Left colon (tissue), 2 donors: Measurements from ENCODE around the gene MARCHF11. TPM values are rescaled to one million over a fixed set of nuclear protein-coding genes. Genes with fewer than 3 reads are reported as not detected.

ENCODE experiments used
- ATAC-seq: fragments of 200-7000 bp; cut with Tn5 transposase; one replicate; pipeline ENCODE4 v1.9.1; 2020; ENCODE audit warnings: mild to moderate bottlenecking, moderate library complexity
- DNase-seq, 2 donors: peaks; one replicate each; pipeline ENCODE4 v3.0.0-alpha.2; 2020
- intact Hi-C, 2 donors: fragments of 100-400 bp; cut with DNase I in 1 of 2; cut with micrococcal nuclease in 1 of 2; formaldehyde crosslinking; loops; one replicate each; pipeline versions ENCODE4 v1.11.2 to v1.14.0; 2022; cut with DNase I, micrococcal nuclease
- total RNA-seq, 2 donors: library from RNA; stranded (reverse); fragmentation: NEBNext Ultra II Directional; extraction: Animal tissue kit (Norgen Biotek cat#: 25700); gene quantifications; one replicate each; pipeline ENCODE4 v1.2.1, GENCODE V29; 2021
- donor health status: DM: no; HTN: no; CAD: no.
- donor health status: DM: yes; HTN: yes; CAD: no.

Gene MARCHF11
- total RNA-seq, 2 donors from 2014 or later, result not detected

DNA sequence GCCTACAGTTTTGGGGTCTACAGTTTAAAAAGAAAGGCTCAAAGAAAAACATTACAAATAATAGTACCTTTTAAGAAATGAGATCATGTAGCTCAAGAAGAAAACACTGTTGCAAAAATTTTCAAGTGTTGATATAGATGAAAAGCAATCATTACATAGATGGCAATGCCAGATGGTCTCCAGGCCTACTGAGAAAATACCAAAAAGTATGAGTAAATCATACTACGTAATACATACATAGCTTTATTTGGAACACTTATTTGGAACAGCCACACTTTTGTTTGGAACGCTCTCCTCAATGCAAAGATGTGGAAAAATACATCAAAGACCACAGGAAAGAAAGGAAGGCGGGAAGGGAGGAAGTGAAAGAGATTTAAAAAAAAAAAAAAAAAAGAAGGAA is 44.1 kb downstream of the MARCHF11 start:
- ATAC-seq, result no peak
- DNase-seq, result no peak
- intact Hi-C loops, result no loop called here

DNA sequence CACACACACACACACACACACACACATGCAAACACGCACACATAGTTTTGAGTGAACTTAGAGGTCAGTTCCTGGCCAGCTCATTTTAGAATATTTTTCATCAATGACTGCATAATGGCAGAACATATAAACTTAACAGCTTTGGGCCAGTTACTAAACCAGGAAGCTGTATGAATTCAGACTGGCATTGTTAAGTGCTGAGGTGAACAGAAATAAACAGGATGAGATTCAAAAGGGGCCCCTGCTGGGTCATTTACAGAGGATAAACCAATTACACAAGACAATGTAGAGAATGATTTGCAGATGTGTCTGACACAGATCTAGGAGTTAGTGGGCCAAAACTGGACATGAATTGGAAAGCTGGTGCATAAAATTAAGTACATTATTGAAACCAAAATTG is 44.6 kb downstream of the MARCHF11 start:
- intact Hi-C loops, result no loop called here
- no peak for ATAC-seq
- no peak for DNase-seq

DNA sequence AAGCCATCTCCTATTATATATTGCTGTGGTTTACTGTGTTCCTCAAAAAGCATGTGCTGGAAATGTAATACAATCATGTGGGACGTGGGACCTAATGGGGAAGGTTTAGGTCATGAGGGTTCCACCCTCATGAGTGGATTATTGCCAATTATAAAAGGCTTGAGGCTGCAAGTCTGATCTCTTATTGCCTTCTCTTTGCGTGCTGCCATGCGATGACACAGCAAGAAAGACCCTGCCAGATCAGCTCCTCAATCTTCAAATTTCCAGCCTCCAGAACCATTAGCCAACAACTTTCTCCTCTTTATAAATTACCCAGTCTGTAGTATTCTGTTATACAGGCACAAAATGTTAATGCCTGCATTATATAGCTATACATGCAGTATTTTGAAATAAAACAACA is 45.4 kb downstream of the MARCHF11 start:
- DNase-seq (no peak), ATAC-seq (no peak)
- intact Hi-C loops, result no loop called here

DNA sequence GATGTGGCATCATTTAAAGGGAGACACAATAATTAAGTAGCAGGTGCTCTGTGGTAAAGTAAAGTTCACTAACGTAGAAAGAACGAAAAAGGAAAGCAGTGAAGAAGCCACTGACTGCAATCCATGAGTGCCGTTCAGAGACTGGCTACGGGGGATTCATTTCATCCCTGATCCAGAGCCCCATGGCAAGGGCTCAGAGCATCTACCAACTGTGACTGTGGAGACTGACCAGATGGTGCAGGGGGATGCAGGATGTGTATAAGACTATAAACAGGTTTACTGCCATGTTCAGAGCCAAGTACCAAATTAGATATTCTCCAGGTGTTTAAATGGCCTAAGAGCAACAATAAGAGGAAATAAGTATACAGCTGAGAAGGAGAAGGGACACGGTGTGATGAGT is 47.7 kb downstream of the MARCHF11 start:
- ATAC-seq (no peak), DNase-seq (no peak)
- intact Hi-C loops, result no loop called here

DNA sequence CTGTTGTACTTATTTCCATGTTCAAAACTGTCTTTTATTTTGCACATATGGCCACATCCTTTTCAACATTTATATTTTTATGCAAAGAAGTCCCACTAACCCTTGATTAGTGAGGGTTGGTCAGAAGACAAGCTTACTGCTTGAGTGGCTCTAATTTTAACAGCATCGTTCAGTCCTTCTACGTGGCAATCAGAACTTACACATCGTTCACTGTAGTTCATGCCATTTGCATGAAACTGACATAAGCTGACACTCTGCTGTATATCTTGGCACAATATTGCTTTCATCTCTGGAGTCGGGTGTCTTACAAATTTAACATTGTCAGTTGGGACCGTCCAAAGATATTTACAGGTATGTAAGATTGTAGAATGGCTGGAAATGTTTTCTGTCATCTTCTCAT is 50.6 kb downstream of the MARCHF11 start:
- ATAC-seq, result no peak
- intact Hi-C loops, result no loop called here
- no peak for DNase-seq

DNA sequence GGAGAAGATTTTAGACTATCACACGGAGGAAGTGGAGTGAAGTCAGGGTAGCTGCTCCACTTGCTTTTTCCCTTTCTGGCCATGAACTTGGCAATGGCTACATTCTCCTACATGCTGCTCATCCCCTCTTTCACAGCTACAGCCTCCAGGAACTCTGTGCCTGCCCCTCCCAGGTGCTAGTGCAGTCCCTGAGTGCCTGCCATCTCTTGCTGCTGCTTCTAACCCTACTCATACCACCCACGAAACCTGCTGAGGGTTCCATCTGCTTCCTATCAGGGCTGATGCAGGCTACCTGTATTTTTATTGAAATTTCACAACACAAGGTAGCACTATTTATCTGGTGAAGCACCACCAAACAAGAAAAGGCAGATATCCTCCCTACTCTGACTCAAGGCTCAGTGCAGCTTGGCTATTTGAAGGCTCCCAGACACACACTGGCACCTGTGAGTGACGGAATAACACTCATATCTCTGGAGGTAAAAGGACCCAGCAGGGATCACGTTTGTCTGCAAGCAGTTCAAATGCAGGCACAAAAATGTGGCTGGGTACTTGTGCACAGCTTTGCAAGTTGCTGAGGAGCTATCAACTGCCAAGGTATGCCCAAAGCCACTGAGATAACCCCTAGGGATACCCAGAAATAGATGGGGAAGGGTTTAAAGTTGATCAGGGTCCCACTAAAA is 51.6 kb downstream of the MARCHF11 start:
- no peak for ATAC-seq
- intact Hi-C loops, result no loop called here
- DNase-seq, result no peak

DNA sequence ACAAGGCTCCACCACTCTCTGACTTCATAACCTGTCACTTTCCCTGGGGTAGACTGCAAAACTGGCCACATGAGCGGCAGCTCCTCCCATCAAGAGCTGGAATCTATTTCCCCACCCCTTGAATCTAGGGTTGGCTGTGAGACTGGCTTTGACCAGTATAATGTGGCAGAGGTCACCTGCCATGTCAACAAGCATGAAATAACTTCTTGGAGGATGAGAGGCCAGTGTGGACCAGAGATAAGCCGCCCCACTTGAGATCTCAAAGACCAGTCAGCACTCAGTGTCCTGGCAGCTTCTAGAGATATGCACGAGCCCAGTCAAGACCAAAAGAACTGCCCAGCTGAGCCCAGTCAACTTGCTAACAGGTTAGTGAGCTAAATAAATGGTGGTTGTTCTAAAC is 59.0 kb downstream of the MARCHF11 start:
- no peak for DNase-seq
- ATAC-seq, result no peak
- intact Hi-C loops, result no loop called here

DNA sequence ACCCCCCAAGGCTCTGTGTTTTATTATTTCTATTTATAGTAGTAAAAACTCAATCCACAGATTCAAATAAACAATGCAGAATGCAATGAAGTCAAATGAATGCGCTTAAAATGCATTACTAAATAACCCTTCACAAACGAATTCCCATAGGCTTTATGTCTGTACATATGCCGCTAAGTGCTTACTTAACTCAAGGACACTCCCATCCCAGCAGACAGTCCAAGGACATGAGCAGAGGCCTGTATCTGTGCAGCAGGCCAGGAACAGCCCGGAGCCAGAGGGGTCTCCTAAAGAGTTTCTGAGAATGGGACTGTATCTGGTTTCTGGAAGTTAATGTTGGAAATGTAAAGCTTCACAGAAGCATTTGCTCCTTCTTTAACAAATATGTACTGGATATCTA is 59.8 kb downstream of the MARCHF11 start:
- ATAC-seq (no peak), DNase-seq (no peak)
- intact Hi-C loops, result no loop called here

DNA sequence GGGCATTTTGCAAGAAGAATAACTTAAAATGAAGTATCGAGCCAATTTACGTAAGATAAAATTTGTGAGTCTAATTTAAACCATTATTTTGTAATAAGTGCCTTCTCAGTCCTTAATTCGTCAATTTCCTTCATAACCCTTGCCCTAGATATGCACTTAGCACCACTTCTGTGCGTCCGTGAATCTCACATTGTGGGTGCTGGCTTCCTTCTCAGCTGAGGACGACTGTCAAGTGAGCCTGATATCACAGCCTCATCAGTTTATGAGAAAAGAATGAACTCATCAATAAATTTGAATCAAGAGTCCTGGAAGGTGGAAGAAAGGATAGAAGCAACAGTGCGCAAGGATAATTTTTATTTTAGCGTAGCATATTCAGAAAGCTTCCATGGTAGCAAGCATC is 64.5 kb downstream of the MARCHF11 start:
- no peak for DNase-seq
- intact Hi-C loops, result no loop called here
- no peak for ATAC-seq

DNA sequence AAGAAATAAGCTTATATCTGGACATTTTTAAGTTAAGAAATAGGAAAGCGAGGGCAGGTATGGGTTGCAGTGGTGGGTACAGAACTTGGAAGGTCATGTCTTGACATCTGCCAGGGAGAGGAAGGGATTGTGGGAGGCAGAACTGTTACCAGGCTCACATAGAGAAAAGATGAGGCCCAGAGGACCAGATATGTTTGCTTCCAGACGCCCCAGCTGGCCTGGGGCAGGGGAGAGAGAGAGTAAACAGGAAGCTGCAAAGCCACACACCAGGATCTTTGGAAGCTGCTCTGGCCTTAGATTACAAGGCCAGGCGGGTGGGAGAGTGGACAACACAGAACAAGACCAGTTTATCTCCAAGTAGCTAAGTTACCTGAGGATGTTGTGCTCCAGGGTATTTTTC is 71.2 kb downstream of the MARCHF11 start:
- ATAC-seq (no peak), DNase-seq (no peak)
- intact Hi-C loops, result no loop called here

DNA sequence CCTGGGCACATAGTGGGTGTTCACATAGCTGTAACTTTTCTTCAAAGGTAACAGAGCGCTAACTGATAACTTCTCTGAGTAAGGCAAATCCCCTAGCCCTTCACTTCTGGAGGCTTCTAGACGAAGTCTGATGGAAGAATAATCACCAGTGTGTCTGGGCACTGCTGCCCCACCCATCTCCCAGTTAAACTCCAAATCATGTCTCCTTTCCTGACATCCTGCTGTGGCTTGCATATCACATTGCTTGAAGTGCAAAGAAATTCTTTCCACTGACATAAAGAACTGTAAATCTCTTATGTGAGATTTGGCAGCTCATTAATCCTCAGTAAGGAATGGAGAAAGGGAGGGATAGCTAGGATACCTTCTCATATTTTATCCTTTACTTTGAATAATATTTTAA is 74.6 kb downstream of the MARCHF11 start:
- intact Hi-C loops, result no loop called here
- ATAC-seq, result no peak
- no peak for DNase-seq

DNA sequence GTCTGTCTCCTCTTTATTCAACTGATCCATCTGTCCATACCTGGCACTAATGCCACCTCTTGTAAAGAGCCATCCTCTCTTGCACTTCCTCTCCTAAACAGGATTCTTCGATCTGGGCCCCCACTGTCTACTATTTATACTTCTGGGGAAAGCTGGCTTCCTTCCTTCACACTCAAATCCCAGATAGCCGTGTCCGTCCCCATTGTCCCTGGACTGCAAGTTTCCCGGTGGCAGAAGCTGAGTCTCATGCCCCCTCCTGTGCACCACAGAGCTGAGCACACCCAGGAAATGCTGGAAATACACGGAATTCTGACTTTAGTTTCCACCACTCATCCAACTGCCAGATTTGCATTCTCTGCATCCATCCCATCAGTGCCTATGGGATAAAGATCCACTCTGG is 84.0 kb downstream of the MARCHF11 start:
- ATAC-seq (no peak), DNase-seq (no peak)

DNA sequence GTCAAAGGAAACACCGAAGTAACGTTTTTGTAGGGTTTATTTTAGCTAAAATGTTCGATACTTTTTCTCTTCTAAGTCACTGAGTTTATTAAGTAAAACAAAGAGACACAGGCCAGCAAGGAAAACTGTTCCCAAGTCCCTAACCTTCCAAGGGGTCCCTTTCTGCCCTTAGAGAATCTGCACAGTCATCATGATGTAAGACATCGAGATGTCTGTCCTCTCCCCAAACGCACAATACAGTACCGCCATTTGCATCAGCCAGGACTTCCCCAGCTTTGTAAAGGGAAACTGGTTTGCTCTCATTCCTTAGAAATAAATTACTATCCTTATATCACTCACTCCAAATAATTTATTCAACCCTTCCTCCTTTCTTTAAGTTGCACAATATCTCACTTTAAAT is 89.3 kb downstream of the MARCHF11 start:
- intact Hi-C loops, result no loop called here
- DNase-seq, result no peak
- ATAC-seq, result no peak

More for the DNA sequence above, 84.0 kb downstream of the MARCHF11 start:
- intact Hi-C loops, result no loop called here

DNA sequence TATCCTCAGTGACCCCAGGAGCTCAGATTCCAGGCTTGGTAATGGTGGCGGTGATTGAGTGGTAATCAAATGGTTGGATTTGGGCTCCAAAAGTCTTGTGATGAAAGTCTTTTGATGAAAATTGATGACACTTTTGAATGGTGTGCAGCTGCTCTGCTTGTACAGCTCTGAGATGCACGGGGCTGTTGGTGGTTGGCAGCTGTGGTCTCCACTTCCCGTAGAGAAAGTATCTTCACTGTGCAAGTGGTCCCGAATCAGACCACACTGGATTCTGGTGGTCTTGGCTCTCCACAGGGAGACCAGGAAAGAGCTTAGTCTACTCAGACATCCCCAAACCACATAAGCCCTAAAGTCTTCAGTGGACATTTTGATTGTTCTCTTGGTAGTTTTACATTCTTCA is 96.6 kb downstream of the MARCHF11 start:
- intact Hi-C loops, result no loop called here
- DNase-seq (no peak), ATAC-seq (no peak)

DNA sequence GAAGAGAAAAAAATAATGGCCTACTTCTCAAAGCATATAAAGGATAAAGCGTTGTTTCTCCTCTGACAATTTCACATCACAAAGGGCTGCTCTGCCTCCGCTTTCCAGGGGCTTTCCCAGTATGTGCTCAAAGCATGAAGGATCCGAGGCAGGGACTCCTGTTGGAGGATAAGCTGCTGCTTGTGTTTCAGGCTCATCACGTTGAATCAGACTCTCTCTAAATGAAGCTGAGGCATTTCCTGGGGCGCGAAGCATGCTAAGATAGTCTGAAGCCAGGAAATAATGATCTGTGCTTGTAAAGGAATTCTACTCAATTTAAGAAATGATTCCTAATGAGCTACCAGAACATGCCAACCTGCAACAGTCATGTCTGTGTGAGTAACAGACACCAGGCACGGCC is 97.5 kb downstream of the MARCHF11 start:
- no peak for DNase-seq
- intact Hi-C loops, result no loop called here
- no peak for ATAC-seq

DNA sequence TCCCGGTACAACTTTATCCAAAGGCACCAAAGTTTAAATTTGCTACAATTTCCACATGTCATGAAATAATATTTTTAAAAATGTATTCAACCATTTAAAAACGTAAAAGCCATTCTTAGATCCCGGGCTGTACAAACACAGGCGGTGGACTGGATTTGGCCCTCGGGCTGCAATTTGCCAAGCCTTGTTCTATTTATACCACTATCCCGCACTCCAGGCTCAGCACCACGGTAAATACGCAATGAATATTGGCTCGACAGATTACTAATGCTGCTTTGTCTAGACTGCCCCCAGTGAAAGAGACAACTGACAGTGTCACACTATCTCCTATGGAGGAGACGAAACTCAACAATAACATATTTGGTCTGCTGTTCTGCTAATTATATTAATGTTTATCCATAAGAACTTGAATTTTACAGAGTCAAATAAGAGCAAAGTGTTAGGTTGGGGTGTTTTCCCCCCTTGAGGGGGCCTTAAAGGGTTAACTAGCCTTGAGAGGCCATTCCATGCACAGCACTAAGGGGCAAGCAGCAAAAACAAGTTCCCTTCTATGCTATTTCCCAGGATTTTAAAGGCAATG is 98.1 kb downstream of the MARCHF11 start:
- ATAC-seq, result no peak
- intact Hi-C loops, result no loop called here

DNA sequence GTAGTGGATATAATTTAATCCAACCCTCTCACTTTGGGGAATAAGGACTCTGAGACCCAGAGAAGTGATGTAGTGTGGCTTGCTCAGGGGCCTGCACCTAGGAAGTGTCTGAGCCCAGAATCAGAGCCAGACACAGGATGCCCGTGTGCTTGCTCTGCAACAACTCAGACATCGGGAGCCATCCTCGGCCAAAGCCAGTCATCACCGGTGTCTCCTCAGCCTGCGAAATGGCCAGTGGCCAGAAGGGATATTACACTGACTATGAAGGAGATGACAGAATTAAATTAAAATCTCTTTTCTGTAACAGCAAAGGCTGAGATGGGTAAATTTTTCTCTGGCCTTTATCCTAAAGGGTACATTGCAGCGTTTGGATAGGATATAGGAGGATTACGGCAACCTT is 102.9 kb downstream of the MARCHF11 start:
- ATAC-seq (no peak), DNase-seq (no peak)
- intact Hi-C loops, result no loop called here

More for the DNA sequence above, 98.1 kb downstream of the MARCHF11 start:
- no peak for DNase-seq

DNA sequence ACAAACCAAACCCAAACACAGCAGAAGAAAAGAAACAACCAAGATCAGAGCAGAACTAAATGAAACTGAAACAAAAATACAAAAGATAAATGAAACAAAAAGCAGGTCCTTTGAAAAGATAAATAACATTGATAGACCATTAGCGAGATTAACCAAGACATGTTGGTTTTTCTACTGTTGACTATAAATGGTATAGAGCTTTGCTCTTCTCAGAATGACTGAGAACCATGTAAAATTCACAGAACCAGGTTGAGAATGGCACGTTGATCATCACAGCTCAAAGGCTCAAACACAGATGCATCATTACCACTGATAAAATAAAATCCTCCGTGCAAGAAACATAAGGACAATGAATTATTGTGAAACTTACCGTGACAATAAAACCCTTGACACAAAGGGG is 105.2 kb downstream of the MARCHF11 start:
- ATAC-seq, result no peak
- intact Hi-C loops, result no loop called here

DNA sequence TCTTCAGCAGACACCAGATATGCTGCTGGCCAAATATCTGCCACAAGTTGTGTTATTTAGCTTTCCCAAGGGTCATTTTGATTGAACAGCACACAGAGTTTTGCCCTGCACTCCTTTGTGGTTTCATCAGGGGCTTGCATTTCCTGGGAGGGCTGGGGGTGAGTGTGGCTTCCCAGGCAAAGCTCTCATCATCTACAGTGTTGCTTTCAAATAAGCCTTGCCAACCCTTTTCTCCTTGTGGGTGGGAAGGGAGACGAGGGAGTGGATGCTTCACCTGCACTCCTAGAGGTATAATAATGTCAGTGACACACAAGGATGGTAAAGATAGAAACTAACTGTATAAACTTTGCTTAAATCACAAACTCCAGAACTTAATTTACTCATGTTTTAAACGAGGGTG is 107.0 kb downstream of the MARCHF11 start:
- DNase-seq (no peak), ATAC-seq (no peak)
- intact Hi-C loops, result no loop called here

More for the DNA sequence above, 105.2 kb downstream of the MARCHF11 start:
- DNase-seq, result no peak

DNA sequence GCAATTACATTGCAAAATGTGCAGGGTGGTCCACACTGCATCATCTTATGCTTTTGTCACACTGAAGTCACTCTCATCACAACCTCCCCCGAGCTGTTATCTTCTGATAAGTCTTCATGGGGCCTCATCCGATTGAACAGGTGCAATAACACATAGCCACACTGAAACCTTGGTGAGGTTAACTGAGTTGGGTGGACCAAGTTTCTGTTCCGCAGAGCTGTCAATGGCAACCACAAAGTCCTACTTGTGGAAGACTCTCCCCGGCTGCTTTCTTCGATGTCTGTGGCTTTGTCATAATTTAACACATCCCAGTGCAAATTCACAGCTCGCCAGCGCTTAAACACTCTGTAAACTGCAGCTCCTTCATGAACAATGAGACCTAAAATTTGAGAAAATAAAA is 112.2 kb downstream of the MARCHF11 start:
- DNase-seq (no peak), ATAC-seq (no peak)
- intact Hi-C loops, result no loop called here

DNA sequence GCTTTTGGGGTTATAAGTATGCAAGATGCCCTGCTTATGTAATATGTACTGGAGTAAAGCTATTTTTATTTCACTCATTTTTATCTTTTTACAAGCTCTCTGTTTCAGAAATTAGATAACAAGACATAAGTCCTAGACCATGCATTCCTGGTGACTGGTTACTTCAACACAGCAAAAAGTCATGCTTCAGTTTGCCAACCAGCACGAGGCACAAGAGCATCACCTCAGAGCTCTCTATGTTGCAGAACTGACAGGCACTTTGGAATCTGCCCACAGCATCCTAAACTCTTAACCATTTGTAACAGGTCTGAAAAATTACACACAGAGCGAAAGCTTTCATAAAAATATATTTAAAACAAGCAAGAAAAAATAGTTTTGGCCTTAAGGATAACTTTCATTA is 112.8 kb downstream of the MARCHF11 start:
- ATAC-seq (no peak), DNase-seq (no peak)
- intact Hi-C loops, result no loop called here
